Measurements from ENCODE around the gene GRM4.

GRM4 gene

GRCh38 chr6:34172961-34173775, 27.3 kb upstream of the GRM4 start:
- Histone ChIP-seq H3K36me3 (ENCODE audit: insufficient read depth, low read length) (no peaks in the 10 kb centered on the region), H3K9me3 (ENCODE audit: low read length) (no peaks in the 10 kb centered on the region), H2AFZ (ENCODE audit: low read length) (no peak overlapping the region), H3K79me2 (ENCODE audit: insufficient read depth, low read length) (no peaks in the 10 kb centered on the region), H3K27ac (ENCODE audit: low read depth, low read length, poor library complexity, severe bottlenecking) (no peak overlapping the region), H3K4me1 (ENCODE audit: insufficient read depth, low read length, severe bottlenecking) (no peaks in the 10 kb centered on the region), H3K4me2 (ENCODE audit: low read length) (no peak overlapping the region), H3K9me2 (ENCODE audit: low read depth, low read length) (no peaks in the 10 kb centered on the region), H4K20me1 (ENCODE audit: insufficient read depth, low read length) (no peaks in the 10 kb centered on the region), H3K9ac (ENCODE audit: low read length) (no peak overlapping the region), H3K27me3 (ENCODE audit: insufficient read depth, low read length) (no peaks in the 10 kb centered on the region; the same call in 1 of the 2 replicates), H3K4me3 (ENCODE audit: low read depth, low read length, poor library complexity, severe bottlenecking) (no peak overlapping the region), H3F3A (ENCODE audit: insufficient read depth, low read length) (no peaks in the 10 kb centered on the region)
- TF ChIP-seq EZH2 (IDR thresholded peaks at IDR 0.05; ENCODE audit: borderline replicate concordance, low read length) (no peak), CTCF (IDR thresholded peaks at IDR 0.05; ENCODE audit: low read length) (no peak)

GRCh38 chr6:34170346-34170745, 24.5 kb upstream of the GRM4 start:
- H3K9ac ChIP-seq (ENCODE audit: low read length) = no peak overlapping the region
- no peak overlapping the region for H2AFZ ChIP-seq (ENCODE audit: low read length)
- H3K36me3 ChIP-seq (ENCODE audit: insufficient read depth, low read length) = no peaks in the 10 kb centered on the region
- H3K27me3 ChIP-seq (ENCODE audit: insufficient read depth, low read length) = no peaks in the 10 kb centered on the region; the same call in 1 of the 2 replicates
- TF ChIP-seq CTCF (IDR thresholded peaks at IDR 0.05; ENCODE audit: low read length) (no peak), EZH2 (IDR thresholded peaks at IDR 0.05; ENCODE audit: borderline replicate concordance, low read length) (no peak)
- H3K4me2 ChIP-seq (ENCODE audit: low read length) = no peak overlapping the region
- H3K27ac ChIP-seq (ENCODE audit: low read depth, low read length, poor library complexity, severe bottlenecking) = no peak overlapping the region
- no peaks in the 10 kb centered on the region for H3K9me2 ChIP-seq (ENCODE audit: low read depth, low read length)
- no peaks in the 10 kb centered on the region for H3F3A ChIP-seq (ENCODE audit: insufficient read depth, low read length)
- H3K4me1 ChIP-seq (ENCODE audit: insufficient read depth, low read length, severe bottlenecking) = no peaks in the 10 kb centered on the region
- H3K79me2 ChIP-seq (ENCODE audit: insufficient read depth, low read length) = no peaks in the 10 kb centered on the region
- no peak overlapping the region for H3K4me3 ChIP-seq (ENCODE audit: low read depth, low read length, poor library complexity, severe bottlenecking)
- H4K20me1 ChIP-seq (ENCODE audit: insufficient read depth, low read length) = no peaks in the 10 kb centered on the region
- no peaks in the 10 kb centered on the region for H3K9me3 ChIP-seq (ENCODE audit: low read length)

- Histone ChIP-seq H3K4me3 (ENCODE audit: low read depth, low read length, poor library complexity, severe bottlenecking) (no peak overlapping the region), H3K27ac (ENCODE audit: low read depth, low read length, poor library complexity, severe bottlenecking) (no peak overlapping the region), H3K9me2 (ENCODE audit: low read depth, low read length) (no peaks in the 10 kb centered on the region), H3K9ac (ENCODE audit: low read length) (no peak overlapping the region), H3K4me1 (ENCODE audit: insufficient read depth, low read length, severe bottlenecking) (no peaks in the 10 kb centered on the region), H3K4me2 (ENCODE audit: low read length) (no peak overlapping the region), H3K36me3 (ENCODE audit: insufficient read depth, low read length) (no peaks in the 10 kb centered on the region), H3K9me3 (ENCODE audit: low read length) (no peaks in the 10 kb centered on the region), H3F3A (ENCODE audit: insufficient read depth, low read length) (no peaks in the 10 kb centered on the region), H2AFZ (ENCODE audit: low read length) (no peak overlapping the region), H4K20me1 (ENCODE audit: insufficient read depth, low read length) (no peaks in the 10 kb centered on the region), H3K79me2 (ENCODE audit: insufficient read depth, low read length) (no peaks in the 10 kb centered on the region), H3K27me3 (ENCODE audit: insufficient read depth, low read length) (no peaks in the 10 kb centered on the region; the same call in 1 of the 2 replicates)
- TF ChIP-seq CTCF (IDR thresholded peaks at IDR 0.05; ENCODE audit: low read length) = no peak
- TF ChIP-seq EZH2 (IDR thresholded peaks at IDR 0.05; ENCODE audit: borderline replicate concordance, low read length) = no peak
These were observed 24.0 kb upstream of the GRM4 start for GRCh38 chr6:34169897-34170296.

Measured in OCI-LY1 (cell line).